HepG2 (cell line): Measurements from ENCODE around the gene CDC42SE2. TPM values are rescaled to one million over a fixed set of nuclear protein-coding genes. Genes with fewer than 3 reads are reported as not detected.

Experiments
- ATAC-seq: fragments of 200-7000 bp; cut with Tn5 transposase; 3 replicates; pipeline ENCODE4 v1.9.1; 2020; ENCODE audit warnings: mild to moderate bottlenecking, moderate library complexity
- BruUV-seq: library from RNA; stranded (reverse); fragments of 400-500 nt; replicated peaks from 2 replicates; lab custom pipeline; 2021; lab: Mats Ljungman, UMichigan
- CTCF ChIA-PET: fragments of 300-600 bp; formaldehyde crosslinking; extraction: SDS; loops from one replicate; lab custom pipeline; 2021; ENCODE audit warnings: low total read pairs, inconsistent platforms, low intra/inter-chr PET ratio; lab: Yijun Ruan, JAX
- POLR2A ChIA-PET: fragments of 350-600 bp; sonication (Branson Sonifier 250); formaldehyde crosslinking; loops from one replicate; lab custom pipeline; 2020; ENCODE audit warnings: antibody characterized with exemption, inconsistent platforms; lab: Yijun Ruan, JAX
- DNase-seq: peaks from one replicate; pipeline ENCODE4 v3.0.0-alpha.2; 2015; ENCODE audit warnings: low spot score
- FAIRE-seq: peaks from 3 replicates; lab custom pipeline; 2011; peaks lifted over from hg19 to GRCh38; lab: Jason Lieb, UNC
- H2AFZ ChIP-seq: one replicate; pipeline ENCODE4 v1.6.1; 2011; ENCODE audit warnings: low read length, inconsistent platforms
- H3K27ac ChIP-seq: fragments of 300-600 bp; 3 replicates; pipeline ENCODE4 v1.8.0; 2011; ENCODE audit warnings: mixed run types, mild to moderate bottlenecking, mixed read lengths, low read length, inconsistent platforms; ENCODE audit not compliant: insufficient read depth; ENCODE audit errors: extremely low read length
- H3K27me3 ChIP-seq, 2 experiments: fragments of 200-600 bp in 1 of 2; 2 replicates in 1 of 2; 3 replicates in 1 of 2; pipeline versions ENCODE4 v1.6.0 to v1.8.0; 2011; ENCODE audit warnings: low read length in 2 of 2, mild to moderate bottlenecking in 2 of 2, moderate library complexity in 2 of 2, inconsistent platforms in 1 of 2; ENCODE audit not compliant: insufficient read depth in 2 of 2, control insufficient read depth in 1 of 2
- H3K36me3 ChIP-seq, 2 experiments: fragments of 200-600 bp in 1 of 2; replicated peaks in 1 of 2; 2 replicates in 1 of 2; 3 replicates in 1 of 2; pipeline versions ENCODE4 v1.5.1 to v1.8.0; 2011; ENCODE audit warnings: low read length in 2 of 2, inconsistent platforms in 1 of 2; ENCODE audit not compliant: insufficient read depth in 2 of 2, control insufficient read depth in 1 of 2
- H3K4me1 ChIP-seq: 2 replicates; pipeline ENCODE4 v1.5.1; 2012; ENCODE audit warnings: low read length, inconsistent platforms; ENCODE audit not compliant: insufficient read depth
- H3K4me2 ChIP-seq: 2 replicates; pipeline ENCODE4 v1.6.0; 2011; ENCODE audit warnings: low read depth, low read length, inconsistent platforms
- H3K4me3 ChIP-seq, 3 experiments: fragments of 200-600 bp in 1 of 3; sonication (generic), shearing (Covaris generic) in 1 of 3; replicated peaks in 1 of 3; 2 replicates each; pipeline ENCODE4 v1.5.1; 2011 to 2016; ENCODE audit warnings: low read length in 3 of 3, inconsistent platforms in 2 of 3, low read depth in 2 of 3, mild to moderate bottlenecking in 2 of 3, control low read depth in 1 of 3, mixed read lengths in 1 of 3; ENCODE audit not compliant: insufficient read depth in 1 of 3
- H3K79me2 ChIP-seq: one replicate; pipeline ENCODE4 v1.6.1; 2011; ENCODE audit warnings: low read length, inconsistent platforms; ENCODE audit not compliant: insufficient read depth
- H3K9ac ChIP-seq: 2 replicates; pipeline ENCODE4 v1.6.0; 2011; ENCODE audit warnings: mild to moderate bottlenecking, low read depth, low read length, inconsistent platforms; ENCODE audit not compliant: insufficient read depth
- H3K9me3 ChIP-seq: 2 replicates; pipeline ENCODE4 v1.5.1; 2012; ENCODE audit warnings: mild to moderate bottlenecking, low read length
- H4K20me1 ChIP-seq: 2 replicates; pipeline ENCODE4 v1.6.0; 2011; ENCODE audit warnings: inconsistent platforms, mild to moderate bottlenecking, low read length, moderate library complexity; ENCODE audit not compliant: insufficient read depth
- CBX5 ChIP-seq: sonication (generic); formaldehyde crosslinking; IDR thresholded peaks from 2 replicates; pipeline ENCODE4 v1.4.0; 2020; ENCODE audit warnings: missing genetic modification reagents, borderline replicate concordance
- DNMT1 ChIP-seq: sonication (generic); formaldehyde crosslinking; IDR thresholded peaks from 2 replicates; pipeline ENCODE4 v1.5.1; 2020; ENCODE audit warnings: mild to moderate bottlenecking, missing genetic modification reagents
- HMGA1 ChIP-seq: sonication (generic); formaldehyde crosslinking; conservative IDR thresholded peaks from 2 replicates; pipeline ENCODE4 v1.4.0; 2020; ENCODE audit warnings: missing genetic modification reagents
- JARID2 ChIP-seq: sonication (generic); formaldehyde crosslinking; IDR thresholded peaks from 2 replicates; pipeline ENCODE4 v1.8.1; 2023; ENCODE audit warnings: missing genetic modification reagents, inconsistent platforms; ENCODE audit not compliant: insufficient replicate concordance
- KLF9 ChIP-seq: IDR thresholded peaks from 2 replicates; pipeline ENCODE4 v1.6.1; 2016; ENCODE audit warnings: low read depth
- MAFK ChIP-seq, 2 experiments: IDR thresholded peaks in 1 of 2; conservative IDR thresholded peaks in 1 of 2; 2 replicates each; pipeline ENCODE4 v1.6.1; 2011; ENCODE audit warnings: improper control_type of control experiment in 2 of 2, low read length in 2 of 2
- PHF8 ChIP-seq: sonication (generic); formaldehyde crosslinking; IDR thresholded peaks from 2 replicates; pipeline ENCODE4 v1.5.0; 2020; ENCODE audit warnings: missing genetic modification reagents
- SIX4 ChIP-seq: sonication (generic); formaldehyde crosslinking; IDR thresholded peaks from 2 replicates; pipeline ENCODE4 v1.4.0; 2020; ENCODE audit warnings: missing genetic modification reagents
- XRCC5 ChIP-seq: fragments of 200-400 bp; formaldehyde crosslinking; optimal IDR thresholded peaks from 2 replicates; pipeline ENCODE3; 2017; ENCODE audit warnings: mild to moderate bottlenecking, low read length
- ZBTB20 ChIP-seq: sonication (generic); formaldehyde crosslinking; IDR thresholded peaks from 2 replicates; pipeline ENCODE4 v1.8.1; 2023; ENCODE audit warnings: missing genetic modification reagents, low read depth, mild to moderate bottlenecking, borderline replicate concordance
- ZNF232 ChIP-seq: sonication (generic); formaldehyde crosslinking; IDR thresholded peaks from 2 replicates; pipeline ENCODE4 v1.4.0; 2020; ENCODE audit warnings: missing genetic modification reagents, borderline replicate concordance
- ZNF446 ChIP-seq: sonication (generic); formaldehyde crosslinking; IDR thresholded peaks from 2 replicates; pipeline ENCODE4 v1.5.0; 2020; ENCODE audit warnings: mild to moderate bottlenecking, missing genetic modification reagents
- ZNF468 ChIP-seq: sonication (generic); formaldehyde crosslinking; IDR thresholded peaks from 2 replicates; pipeline ENCODE4 v1.8.0; 2022; ENCODE audit warnings: mild to moderate bottlenecking, moderate library complexity, missing genetic modification reagents
- ZNF546 ChIP-seq: sonication (generic); formaldehyde crosslinking; conservative IDR thresholded peaks from 2 replicates; pipeline ENCODE4 v1.8.1; 2023; ENCODE audit warnings: mild to moderate bottlenecking, missing genetic modification reagents
- ZSCAN30 ChIP-seq: sonication (generic); formaldehyde crosslinking; IDR thresholded peaks from 2 replicates; pipeline ENCODE4 v1.5.0; 2020; ENCODE audit warnings: mild to moderate bottlenecking, missing genetic modification reagents
- WGBS: methylation state at CpG from one replicate; pipeline ENCODE4 v1.1.6; 2017; ENCODE audit warnings: low lambda C conversion rate; 5-methylcytosine and 5-hydroxymethylcytosine counted together
- in situ Hi-C: cut with HindIII; loops from 2 replicates; pipeline ENCODE4 v1.10.0; 2017; ENCODE audit warnings: low pct_unique_long_range_greater_than_20kb; ENCODE audit not compliant: extremely low pct_ligation_motif_present
- intact Hi-C: fragments of 100-400 bp; cut with micrococcal nuclease; formaldehyde crosslinking; loops from one replicate; pipeline ENCODE4 v1.10.0; 2022; ENCODE audit not compliant: unreplicated experiment
- polyA plus RNA-seq, 8 experiments: library from polyadenylated mRNA; depleted of rRNA in 3 of 8; stranded (reverse) in 7 of 8; unstranded in 1 of 8; fragments of >200 nt; fragmentation: Illumina TruSeq in 4 of 8; extraction: Trizol in 4 of 8; gene quantifications; 2 replicates each; pipeline versions ENCODE4 v1.2.1 to v1.2.3, GENCODE V29; 2011 to 2016; ENCODE audit warnings: low read depth in 4 of 8, missing spikeins in 1 of 8, mixed read lengths in 1 of 8; ENCODE audit not compliant: insufficient read depth in 1 of 8
- total RNA-seq, 5 experiments: library from RNA; depleted of rRNA; stranded (reverse); fragments of >200 nt; fragmentation: Illumina TruSeq; extraction: Trizol; gene quantifications; 2 replicates each; pipeline ENCODE4 v1.2.3, GENCODE V29; 2016; ENCODE audit warnings: low read depth in 1 of 5
- TF ChIP-seq, protein P1 (sequence below): sonication (generic); formaldehyde crosslinking; IDR thresholded peaks from 2 replicates; pipeline ENCODE4 v1.5.0; 2020; ENCODE audit warnings: mild to moderate bottlenecking, missing genetic modification reagents, borderline replicate concordance

Gene CDC42SE2
- total and polyA plus RNA-seq, 2 of the 13 experiments (the other 11 are each of a cell fraction or from before 2014, with no cell fraction given): 19.6 to 25.0 TPM

DNA sequence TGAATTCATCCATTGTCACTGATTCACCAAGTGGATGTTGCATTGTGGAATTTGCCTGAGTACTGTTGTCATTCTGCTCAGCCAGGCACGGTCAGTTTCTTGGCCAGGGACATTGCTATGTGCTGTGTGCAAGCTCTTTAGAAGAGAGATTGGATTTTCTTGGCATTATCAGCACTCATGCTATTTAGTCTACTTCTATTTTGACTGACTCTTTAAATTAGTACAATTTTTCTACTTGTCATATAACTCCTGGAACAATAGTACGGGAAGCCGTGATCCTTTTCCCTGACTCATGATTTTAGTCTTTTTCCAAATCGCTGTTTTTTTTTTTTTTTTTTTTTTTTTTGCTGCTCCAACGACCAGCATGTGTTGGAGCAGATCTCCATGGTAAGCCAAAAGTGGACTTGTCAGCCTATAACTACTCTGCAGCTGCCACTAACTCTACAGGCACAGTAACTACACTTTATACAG lies 129.7 kb downstream of the CDC42SE2 start:
- ChIA-PET POLR2A (no interaction called here), CTCF (no interaction called here)
- no peak overlapping the region for H3K27ac ChIP-seq
- WGBS: 91% methylated on average over 5 of the region's 5 CpGs
- no peak overlapping the region for H3K4me2 ChIP-seq
- no peaks in the 10 kb centered on the region for H3K27me3 ChIP-seq
- TF ChIP-seq MAFK (conservative IDR thresholded peaks at IDR 0.05 in 1 of 2, IDR thresholded peaks at IDR 0.05 in 1 of 2; ENCODE audit: low read length in 2 of 2) (peak; percentile 22 to 59; a peak in 2 of 4 replicates), KLF9 (no peak)
- FAIRE-seq (no peak), ATAC-seq (0 out of 3 replicates have a peak, but pooled peaks have one; percentile 20), DNase-seq (no peak)
- no peak overlapping the region for H2AFZ ChIP-seq
- H3K9ac ChIP-seq: no peak overlapping the region
- H3K4me1 ChIP-seq: peaks cover 8% of the 10 kb centered on the region; the same call in 1 of the 2 replicates
- in situ Hi-C loops: loop anchor here (25.0 kb wide), 1 partner anchor 506 kb away; no protein-coding TSS in a partner anchor
- H3K9me3 ChIP-seq: no peaks in the 10 kb centered on the region
- H3K4me3 ChIP-seq: no peak overlapping the region
- H3K36me3 ChIP-seq: peaks cover 13 to 49% of the 10 kb centered on the region in 2 experiments
- no peaks in the 10 kb centered on the region for H4K20me1 ChIP-seq
- intact Hi-C loops: no loop called here
- no TSS peak for BruUV-seq
- no peaks in the 10 kb centered on the region for H3K79me2 ChIP-seq

DNA sequence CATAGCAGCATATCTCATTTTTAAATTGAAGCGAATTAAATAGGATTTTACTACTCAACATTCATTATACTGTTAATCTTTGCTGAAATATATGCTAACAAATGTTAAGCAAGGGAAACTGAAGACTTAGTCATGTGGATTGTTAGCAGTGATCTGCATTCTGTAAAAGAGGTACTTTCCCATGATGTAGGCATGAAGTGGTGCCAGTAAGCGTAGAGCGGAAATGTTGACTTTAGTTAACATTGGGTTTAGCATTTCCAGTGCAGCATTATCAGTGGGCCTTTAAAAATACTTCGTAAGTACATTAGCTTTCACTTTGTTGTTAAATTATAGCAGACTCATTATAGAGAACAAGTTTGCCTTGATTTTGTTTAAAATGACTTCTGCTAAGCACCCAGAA lies 130.3 kb downstream of the CDC42SE2 start:
- 95% methylated on average over 4 of the region's 4 CpGs for WGBS
- Histone ChIP-seq H3K27ac (no peak overlapping the region), H3K27me3 (no peaks in the 10 kb centered on the region), H3K9ac (no peak overlapping the region), H3K4me3 (no peak overlapping the region), H4K20me1 (no peaks in the 10 kb centered on the region), H3K79me2 (no peaks in the 10 kb centered on the region), H2AFZ (no peak overlapping the region), H3K9me3 (no peaks in the 10 kb centered on the region), H3K4me1 (peaks cover 8% of the 10 kb centered on the region; the same call in 1 of the 2 replicates), H3K4me2 (no peak overlapping the region), H3K36me3 (peaks cover 13 to 46% of the 10 kb centered on the region in 2 experiments)
- DNase-seq (no peak), ATAC-seq (no peak), FAIRE-seq (no peak)
- in situ Hi-C loops (loop anchor here (25.0 kb wide), 1 partner anchor 507 kb away; no protein-coding TSS in a partner anchor), intact Hi-C loops (no loop called here)
- BruUV-seq: no TSS peak
- ChIA-PET CTCF (no interaction called here), POLR2A (no interaction called here)
- TF ChIP-seq ZSCAN30 (CRISPR knock-in tag) (no peak), SIX4 (no peak), XRCC5 (no peak), ZBTB20 (no peak), PHF8 (CRISPR knock-in tag) (no peak), HMGA1 (CRISPR knock-in tag) (no peak), JARID2 (no peak), ZNF468 (no peak), DNMT1 (CRISPR knock-in tag) (no peak), ZNF546 (CRISPR knock-in tag) (no peak), ZNF232 (CRISPR knock-in tag) (no peak), ZNF446 (CRISPR knock-in tag) (no peak), CBX5 (no peak)
- TF ChIP-seq, protein P1, sequence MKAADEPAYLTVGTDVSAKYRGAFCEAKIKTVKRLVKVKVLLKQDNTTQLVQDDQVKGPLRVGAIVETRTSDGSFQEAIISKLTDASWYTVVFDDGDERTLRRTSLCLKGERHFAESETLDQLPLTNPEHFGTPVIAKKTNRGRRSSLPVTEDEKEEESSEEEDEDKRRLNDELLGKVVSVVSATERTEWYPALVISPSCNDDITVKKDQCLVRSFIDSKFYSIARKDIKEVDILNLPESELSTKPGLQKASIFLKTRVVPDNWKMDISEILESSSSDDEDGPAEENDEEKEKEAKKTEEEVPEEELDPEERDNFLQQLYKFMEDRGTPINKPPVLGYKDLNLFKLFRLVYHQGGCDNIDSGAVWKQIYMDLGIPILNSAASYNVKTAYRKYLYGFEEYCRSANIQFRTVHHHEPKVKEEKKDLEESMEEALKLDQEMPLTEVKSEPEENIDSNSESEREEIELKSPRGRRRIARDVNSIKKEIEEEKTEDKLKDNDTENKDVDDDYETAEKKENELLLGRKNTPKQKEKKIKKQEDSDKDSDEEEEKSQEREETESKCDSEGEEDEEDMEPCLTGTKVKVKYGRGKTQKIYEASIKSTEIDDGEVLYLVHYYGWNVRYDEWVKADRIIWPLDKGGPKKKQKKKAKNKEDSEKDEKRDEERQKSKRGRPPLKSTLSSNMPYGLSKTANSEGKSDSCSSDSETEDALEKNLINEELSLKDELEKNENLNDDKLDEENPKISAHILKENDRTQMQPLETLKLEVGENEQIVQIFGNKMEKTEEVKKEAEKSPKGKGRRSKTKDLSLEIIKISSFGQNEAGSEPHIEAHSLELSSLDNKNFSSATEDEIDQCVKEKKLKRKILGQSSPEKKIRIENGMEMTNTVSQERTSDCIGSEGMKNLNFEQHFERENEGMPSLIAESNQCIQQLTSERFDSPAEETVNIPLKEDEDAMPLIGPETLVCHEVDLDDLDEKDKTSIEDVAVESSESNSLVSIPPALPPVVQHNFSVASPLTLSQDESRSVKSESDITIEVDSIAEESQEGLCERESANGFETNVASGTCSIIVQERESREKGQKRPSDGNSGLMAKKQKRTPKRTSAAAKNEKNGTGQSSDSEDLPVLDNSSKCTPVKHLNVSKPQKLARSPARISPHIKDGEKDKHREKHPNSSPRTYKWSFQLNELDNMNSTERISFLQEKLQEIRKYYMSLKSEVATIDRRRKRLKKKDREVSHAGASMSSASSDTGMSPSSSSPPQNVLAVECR: no peak
